Common myeloid progenitor, CD34-positive (primary cell): ENCODE results near the gene CACNB3.
"Not testable (repeated sequence)": the region's sequence is repeated elsewhere in the genome, so short reads cannot be mapped to it uniquely, and the experiment has no call there.

ENCODE experiments used
- CTCF ChIA-PET: fragments of 350-600 bp; sonication (Branson Sonifier 250); formaldehyde crosslinking; loops from one replicate; lab custom pipeline; 2021; ENCODE audit warnings: antibody characterized with exemption; lab: Charles Lee
- POLR2A ChIA-PET: fragments of 350-600 bp; sonication (Branson Sonifier 250); formaldehyde crosslinking; loops from one replicate; lab custom pipeline; 2021; ENCODE audit warnings: antibody characterized with exemption; lab: Charles Lee
- DNase-seq, 3 donors: peaks; one replicate each; pipeline versions ENCODE4 v3.0.0 to v3.0.0-alpha.2; 2013
- H3K27ac ChIP-seq, 2 experiments: 1 replicate in 1 of 2; 2 replicates in 1 of 2; pipeline ENCODE4 v1.7.0; 2013; ENCODE audit warnings: inconsistent platforms in 2 of 2, low read length in 2 of 2, mild to moderate bottlenecking in 2 of 2, low read depth in 1 of 2, moderate library complexity in 1 of 2; ENCODE audit not compliant: severe bottlenecking in 2 of 2, insufficient read depth in 1 of 2, poor library complexity in 1 of 2
- H3K27me3 ChIP-seq, 5 experiments: replicated peaks in 2 of 5; 1 replicate in 3 of 5; 2 replicates in 2 of 5; pipeline versions ENCODE4 v1.6.1 to v1.7.0; 2013; ENCODE audit warnings: low read length in 4 of 5, mild to moderate bottlenecking in 2 of 5, moderate library complexity in 2 of 5, inconsistent platforms in 1 of 5; ENCODE audit not compliant: insufficient read depth in 5 of 5, control insufficient read depth in 4 of 5
- H3K36me3 ChIP-seq, 4 experiments: 1 replicate in 2 of 4; 2 replicates in 2 of 4; pipeline versions ENCODE4 v1.6.1 to v1.7.0; 2013; ENCODE audit warnings: low read length in 3 of 4, control low read depth in 1 of 4, mild to moderate bottlenecking in 1 of 4; ENCODE audit not compliant: control insufficient read depth in 4 of 4, insufficient read depth in 4 of 4
- H3K4me1 ChIP-seq, 4 experiments: 1 replicate in 3 of 4; 2 replicates in 1 of 4; pipeline versions ENCODE4 v1.6.1 to v1.7.1; 2013; ENCODE audit warnings: low read length in 3 of 4, mild to moderate bottlenecking in 3 of 4, control low read depth in 1 of 4, inconsistent platforms in 1 of 4, moderate library complexity in 1 of 4; ENCODE audit not compliant: control insufficient read depth in 4 of 4, insufficient read depth in 4 of 4; ENCODE audit errors: control extremely low read depth in 1 of 4
- H3K4me3 ChIP-seq, 7 experiments: 1 replicate in 4 of 7; 2 replicates in 3 of 7; pipeline versions ENCODE4 v1.5.1 to v1.7.0; 2013; ENCODE audit warnings: mild to moderate bottlenecking in 7 of 7, low read length in 6 of 7, moderate library complexity in 6 of 7, inconsistent platforms in 2 of 7, low read depth in 2 of 7, control low read depth in 1 of 7; ENCODE audit not compliant: insufficient read depth in 4 of 7, control insufficient read depth in 1 of 7; ENCODE audit errors: extremely low read depth in 1 of 7
- H3K9me3 ChIP-seq, 5 experiments: 1 replicate in 4 of 5; 2 replicates in 1 of 5; pipeline versions ENCODE4 v1.6.1 to v1.7.1; 2013; ENCODE audit warnings: low read length in 4 of 5, mild to moderate bottlenecking in 2 of 5, inconsistent platforms in 1 of 5, low read depth in 1 of 5, moderate library complexity in 1 of 5; ENCODE audit not compliant: control insufficient read depth in 4 of 5, insufficient read depth in 2 of 5; ENCODE audit errors: control extremely low read depth in 1 of 5
- WGBS: methylation state at CpG from one replicate; pipeline ENCODE4 v1.1.5; 2013; ENCODE audit not compliant: insufficient coverage; 5-methylcytosine and 5-hydroxymethylcytosine counted together

Gene CACNB3

GRCh38 chr12:48869191-48869590 is 50.9 kb downstream of the CACNB3 start:
- 100% methylated on average over 2 of the region's 2 CpGs for WGBS
- CTCF ChIA-PET, result interaction anchor here (1.3 to 8.7 kb wide), 4 partner anchors 12 to 21 kb away, joined by 3 to 49 read pairs (median 33); partner anchors contain the start of gene DDX23
- no peaks in the 10 kb centered on the region for H3K9me3 ChIP-seq
- H3K36me3 ChIP-seq, result no peaks in the 10 kb centered on the region
- DNase-seq, result no peak
- POLR2A ChIA-PET, result no interaction called here
- no peak overlapping the region for H3K27ac ChIP-seq
- H3K4me1 ChIP-seq, result peaks cover 0 to 21% (median 13%) of the 10 kb centered on the region in 4 experiments
- no peak overlapping the region for H3K4me3 ChIP-seq
- peaks cover 0 to 11% (median 8%) of the 10 kb centered on the region in 5 experiments for H3K27me3 ChIP-seq

- peaks cover 0 to 3% (median 0%) of the 10 kb centered on the region in 5 experiments for H3K27me3 ChIP-seq
- no peaks in the 10 kb centered on the region for H3K9me3 ChIP-seq
- no peak overlapping the region for H3K4me3 ChIP-seq
- 100% methylated on average over 1 of the region's 4 CpGs for WGBS
- POLR2A ChIA-PET, result no interaction called here
- H3K4me1 ChIP-seq, result no peaks in the 10 kb centered on the region
- DNase-seq, result no peak
- CTCF ChIA-PET, result interaction anchor here (0.6 to 6.9 kb wide), 8 partner anchors 11 to 84 kb away, joined by 3 to 45 read pairs (median 5); partner anchors contain the start of genes ARF3 and DDX23
- no peaks in the 10 kb centered on the region for H3K36me3 ChIP-seq
- no peak overlapping the region for H3K27ac ChIP-seq
Measured at GRCh38 chr12:48873096-48873495, 54.8 kb downstream of the CACNB3 start.

DNA sequence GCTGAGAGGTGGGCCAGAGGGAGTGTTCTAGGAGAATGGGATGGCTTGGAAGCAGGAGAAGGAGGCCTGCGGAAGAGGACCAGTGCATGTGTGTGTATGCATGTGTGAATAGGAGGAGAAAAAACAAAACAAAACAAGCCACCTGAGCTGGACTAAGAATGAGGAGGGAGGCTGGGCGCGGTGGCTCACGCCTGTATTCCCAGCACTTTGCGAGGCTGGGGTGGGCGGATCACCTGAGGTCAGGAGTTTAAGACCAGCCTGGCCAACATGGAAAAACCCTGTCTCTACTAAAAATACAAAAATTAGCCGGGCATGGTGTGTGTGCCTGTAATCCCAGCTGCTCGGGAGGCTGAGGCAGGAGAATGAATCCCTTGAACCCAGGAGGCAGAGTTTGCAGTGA is 55.2 kb downstream of the CACNB3 start:
- H3K4me3 ChIP-seq, POLR2A ChIA-PET, H3K4me1 ChIP-seq, H3K36me3 ChIP-seq, DNase-seq, H3K27ac ChIP-seq, H3K27me3 ChIP-seq, H3K9me3 ChIP-seq: not testable (repeated sequence)
- 98% methylated on average over 8 of the region's 8 CpGs for WGBS
- CTCF ChIA-PET, result interaction anchor here (0.6 to 6.9 kb wide), 7 partner anchors 10 to 193 kb away, joined by 3 to 45 read pairs (median 4); partner anchors contain the start of gene DDX23

- Histone ChIP-seq H3K36me3 (no peaks in the 10 kb centered on the region), H3K9me3 (no peaks in the 10 kb centered on the region), H3K4me3 (no peak overlapping the region), H3K27me3 (peaks cover 0 to 5% (median 0%) of the 10 kb centered on the region in 5 experiments), H3K27ac (no peak overlapping the region), H3K4me1 (peaks cover 0 to 3% (median 0%) of the 10 kb centered on the region in 4 experiments)
- WGBS, result 88% methylated on average over 4 of the region's 4 CpGs
- ChIA-PET CTCF (interaction anchor here (1.6 kb wide), 2 partner anchors 13 to 15 kb away, joined by 8 read pairs; no protein-coding TSS in a partner anchor), POLR2A (no interaction called here)
- DNase-seq, result no peak
Measured at GRCh38 chr12:48875944-48876515, 57.7 kb downstream of the CACNB3 start.
